Colonic mucosa (tissue), 4 donors: Measurements from ENCODE around the gene INHBE. TPM values are rescaled to one million over a fixed set of nuclear protein-coding genes. Genes with fewer than 3 reads are reported as not detected.

Experiments
- DNase-seq: peaks from one replicate; pipeline ENCODE4 v3.0.0-alpha.2; 2020
- H3K27ac ChIP-seq: fragments of 200-600 bp; one replicate; pipeline ENCODE4 v1.8.0; 2021
- H3K27me3 ChIP-seq: fragments of 200-600 bp; one replicate; pipeline ENCODE4 v1.8.0; 2021
- H3K36me3 ChIP-seq: fragments of 200-600 bp; one replicate; pipeline ENCODE4 v1.8.0; 2021
- H3K4me1 ChIP-seq: fragments of 200-600 bp; one replicate; pipeline ENCODE4 v1.8.0; 2021; ENCODE audit warnings: mild to moderate bottlenecking
- H3K4me3 ChIP-seq: fragments of 200-600 bp; one replicate; pipeline ENCODE4 v1.8.0; 2021
- H3K9ac ChIP-seq, 2 donors: one replicate each; pipeline ENCODE4 v1.7.0; 2013; ENCODE audit warnings: control low read depth in 2 of 2, low read depth in 2 of 2, low read length in 2 of 2
- H3K9me3 ChIP-seq: fragments of 200-600 bp; one replicate; pipeline ENCODE4 v1.8.0; 2021
- intact Hi-C: fragments of 100-400 bp; cut with DNase I; formaldehyde crosslinking; loops from one replicate; pipeline ENCODE4 v1.14.1; 2022
- total RNA-seq, 2 donors: library from RNA; stranded (reverse); fragmentation: NEBNext Ultra II Directional in 1 of 2; extraction: Animal tissue kit (Norgen Biotek cat#: 25700) in 1 of 2; gene quantifications; one replicate each; pipeline ENCODE4 v1.2.1, GENCODE V29; 2021
- TF ChIP-seq, protein P1 (sequence below): fragments of 200-600 bp; IDR thresholded peaks from one replicate; pipeline ENCODE4 v1.8.0; 2022; ENCODE audit warnings: antibody characterized with exemption, mild to moderate bottlenecking
- donor health status: healthy.
- donor health status: DM: no; HTN: no; CAD: no.
- donor health status: DM: no; HTN: no; CAD: no.

The INHBE gene
- total RNA-seq, 2 donors from 2014 or later: 0.22 TPM; not detected in 1

- H3K27ac ChIP-seq: no peak overlapping the region
Observed at GRCh38 chr12:57467915-57468314, 12.8 kb downstream of the INHBE start.

GRCh38 chr12:57469296-57470164, 14.4 kb downstream of the INHBE start:
- Histone ChIP-seq H3K9ac (no peak overlapping the region), H3K4me1 (no peaks in the 10 kb centered on the region), H3K4me3 (no peak overlapping the region), H3K27me3 (peaks cover 16% of the 10 kb centered on the region), H3K9me3 (no peaks in the 10 kb centered on the region), H3K36me3 (no peaks in the 10 kb centered on the region), H3K27ac (no peak overlapping the region)
- TF ChIP-seq, protein P1, sequence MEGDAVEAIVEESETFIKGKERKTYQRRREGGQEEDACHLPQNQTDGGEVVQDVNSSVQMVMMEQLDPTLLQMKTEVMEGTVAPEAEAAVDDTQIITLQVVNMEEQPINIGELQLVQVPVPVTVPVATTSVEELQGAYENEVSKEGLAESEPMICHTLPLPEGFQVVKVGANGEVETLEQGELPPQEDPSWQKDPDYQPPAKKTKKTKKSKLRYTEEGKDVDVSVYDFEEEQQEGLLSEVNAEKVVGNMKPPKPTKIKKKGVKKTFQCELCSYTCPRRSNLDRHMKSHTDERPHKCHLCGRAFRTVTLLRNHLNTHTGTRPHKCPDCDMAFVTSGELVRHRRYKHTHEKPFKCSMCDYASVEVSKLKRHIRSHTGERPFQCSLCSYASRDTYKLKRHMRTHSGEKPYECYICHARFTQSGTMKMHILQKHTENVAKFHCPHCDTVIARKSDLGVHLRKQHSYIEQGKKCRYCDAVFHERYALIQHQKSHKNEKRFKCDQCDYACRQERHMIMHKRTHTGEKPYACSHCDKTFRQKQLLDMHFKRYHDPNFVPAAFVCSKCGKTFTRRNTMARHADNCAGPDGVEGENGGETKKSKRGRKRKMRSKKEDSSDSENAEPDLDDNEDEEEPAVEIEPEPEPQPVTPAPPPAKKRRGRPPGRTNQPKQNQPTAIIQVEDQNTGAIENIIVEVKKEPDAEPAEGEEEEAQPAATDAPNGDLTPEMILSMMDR: no peak
- intact Hi-C loops: no loop called here
- DNase-seq: no peak

More at GRCh38 chr12:57467915-57468314, 12.8 kb downstream of the INHBE start:
- Histone ChIP-seq H3K4me3 (no peak overlapping the region), H3K4me1 (no peaks in the 10 kb centered on the region), H3K27me3 (peaks cover under 1% of the 10 kb centered on the region), H3K36me3 (no peaks in the 10 kb centered on the region), H3K9ac (no peak overlapping the region), H3K9me3 (no peaks in the 10 kb centered on the region)
- TF ChIP-seq, protein P1: no peak
- DNase-seq: no peak
- intact Hi-C loops: no loop called here

DNA sequence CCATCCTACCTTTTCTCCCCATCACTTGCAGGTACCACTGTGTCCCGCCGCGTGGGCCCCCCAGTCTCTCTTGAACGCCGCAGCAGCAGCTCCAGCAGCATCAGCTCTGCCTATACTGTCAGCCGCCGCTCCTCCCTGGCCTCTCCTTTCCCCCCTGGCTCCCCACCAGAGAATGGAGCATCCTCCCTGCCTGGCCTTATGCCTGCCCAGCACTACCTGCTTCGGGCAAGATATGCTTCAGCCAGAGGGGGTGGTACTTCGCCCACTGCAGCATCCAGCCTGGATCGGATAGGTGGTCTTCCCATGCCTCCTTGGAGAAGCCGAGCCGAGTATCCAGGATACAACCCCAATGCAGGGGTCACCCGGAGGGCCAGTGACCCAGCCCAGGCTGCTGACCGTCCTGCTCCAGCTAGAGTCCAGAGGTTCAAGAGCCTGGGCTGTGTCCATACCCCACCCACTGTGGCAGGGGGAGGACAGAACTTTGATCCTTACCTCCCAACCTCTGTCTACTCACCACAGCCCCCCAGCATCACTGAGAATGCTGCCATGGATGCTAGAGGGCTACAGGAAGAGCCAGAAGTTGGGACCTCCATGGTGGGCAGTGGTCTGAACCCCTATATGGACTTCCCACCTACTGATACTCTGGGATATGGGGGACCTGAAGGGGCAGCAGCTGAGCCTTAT, 15.3 kb downstream of the INHBE start:
- intact Hi-C loops: no loop called here
- Histone ChIP-seq H3K36me3 (no peaks in the 10 kb centered on the region), H3K4me1 (no peaks in the 10 kb centered on the region), H3K27me3 (peaks cover 23% of the 10 kb centered on the region), H3K9ac (no peak overlapping the region), H3K27ac (no peak overlapping the region), H3K9me3 (no peaks in the 10 kb centered on the region), H3K4me3 (no peak overlapping the region)
- TF ChIP-seq, protein P1: no peak
- DNase-seq: no peak

DNA sequence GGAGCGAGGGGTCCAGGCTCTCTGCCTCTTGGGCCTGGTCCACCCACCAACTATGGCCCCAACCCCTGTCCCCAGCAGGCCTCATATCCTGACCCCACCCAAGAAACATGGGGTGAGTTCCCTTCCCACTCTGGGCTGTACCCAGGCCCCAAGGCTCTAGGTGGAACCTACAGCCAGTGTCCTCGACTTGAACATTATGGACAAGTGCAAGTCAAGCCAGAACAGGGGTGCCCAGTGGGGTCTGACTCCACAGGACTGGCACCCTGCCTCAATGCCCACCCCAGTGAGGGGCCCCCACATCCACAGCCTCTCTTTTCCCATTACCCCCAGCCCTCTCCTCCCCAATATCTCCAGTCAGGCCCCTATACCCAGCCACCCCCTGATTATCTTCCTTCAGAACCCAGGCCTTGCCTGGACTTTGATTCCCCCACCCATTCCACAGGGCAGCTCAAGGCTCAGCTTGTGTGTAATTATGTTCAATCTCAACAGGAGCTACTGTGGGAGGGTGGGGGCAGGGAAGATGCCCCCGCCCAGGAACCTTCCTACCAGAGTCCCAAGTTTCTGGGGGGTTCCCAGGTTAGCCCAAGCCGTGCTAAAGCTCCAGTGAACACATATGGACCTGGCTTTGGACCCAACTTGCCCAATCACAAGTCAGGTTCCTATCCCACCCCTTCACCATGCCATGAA, 16.0 kb downstream of the INHBE start:
- intact Hi-C loops: no loop called here
- Histone ChIP-seq H3K4me3 (no peak overlapping the region), H3K36me3 (no peaks in the 10 kb centered on the region), H3K27me3 (peaks cover 30% of the 10 kb centered on the region), H3K27ac (no peak overlapping the region), H3K9me3 (no peaks in the 10 kb centered on the region), H3K9ac (no peak overlapping the region), H3K4me1 (no peaks in the 10 kb centered on the region)
- TF ChIP-seq, protein P1: no peak
- peak; percentile 58 for DNase-seq

- DNase-seq: no peak
- intact Hi-C loops: no loop called here
- H3K27ac ChIP-seq: no peak overlapping the region
- H3K36me3 ChIP-seq: no peaks in the 10 kb centered on the region
- peaks cover 35% of the 10 kb centered on the region for H3K27me3 ChIP-seq
- H3K4me1 ChIP-seq: no peaks in the 10 kb centered on the region
- H3K4me3 ChIP-seq: no peak overlapping the region
- TF ChIP-seq, protein P1: no peak
- no peak overlapping the region for H3K9ac ChIP-seq
- no peaks in the 10 kb centered on the region for H3K9me3 ChIP-seq
Observed at GRCh38 chr12:57471661-57472060, 16.6 kb downstream of the INHBE start.
